ENCODE data around the gene UBN1.

The UBN1 gene

GRCh38 chr16:4797805-4798252 lies 49.5 kb upstream of the UBN1 start:
- CTCF ChIA-PET, result interaction anchor here (1.0 kb wide), 1 partner anchor 160 kb away, joined by 3 read pairs; the partner anchor contains the start of gene SEC14L5

DNA sequence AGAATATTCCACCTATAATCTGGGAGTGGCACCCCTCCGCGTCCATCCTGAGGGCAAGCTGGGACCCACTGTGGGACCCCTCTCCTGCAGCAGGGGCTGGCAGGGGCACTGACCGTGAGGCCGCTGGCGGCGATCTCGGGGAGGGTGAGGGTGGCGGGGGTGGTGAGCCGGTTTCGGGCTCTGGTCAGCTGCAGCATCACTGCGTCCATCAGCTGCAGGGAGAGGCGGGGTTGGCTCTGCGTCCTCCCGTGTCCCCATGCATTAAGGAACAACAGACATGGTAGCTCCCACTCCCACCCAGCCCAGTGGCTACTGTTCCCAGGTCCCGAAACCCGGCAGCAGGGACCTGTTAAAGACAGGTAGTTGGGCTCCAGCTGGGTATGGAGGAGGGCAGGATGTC lies 48.8 kb upstream of the UBN1 start:
- H3K4me3 ChIP-seq (ENCODE audit: low read depth, low read length), result no peak overlapping the region
- H3K27ac ChIP-seq (ENCODE audit: extremely low read depth, low read depth, low read length), result no peak overlapping the region
- H3K9me3 ChIP-seq (ENCODE audit: control insufficient read depth, insufficient read depth, low read depth, low read length), result no peaks in the 10 kb centered on the region
- ChIA-PET CTCF (no interaction called here), POLR2A (interaction anchor here (1.2 to 2.4 kb wide), 2 partner anchors 30 to 49 kb away, joined by 4 to 6 read pairs; partner anchors contain the start of genes GLYR1 and UBN1)
- H3K36me3 ChIP-seq (ENCODE audit: control insufficient read depth in 2 of 2, insufficient read depth in 1 of 2, low read length in 2 of 2), result peaks cover 0 to 27% of the 10 kb centered on the region in 2 experiments; a peak in 1 of 3 replicates
- H3K4me1 ChIP-seq (ENCODE audit: control insufficient read depth, insufficient read depth, low read length), result peaks cover 3% of the 10 kb centered on the region; the same call in 1 of the 2 replicates
- TF ChIP-seq, protein P1, sequence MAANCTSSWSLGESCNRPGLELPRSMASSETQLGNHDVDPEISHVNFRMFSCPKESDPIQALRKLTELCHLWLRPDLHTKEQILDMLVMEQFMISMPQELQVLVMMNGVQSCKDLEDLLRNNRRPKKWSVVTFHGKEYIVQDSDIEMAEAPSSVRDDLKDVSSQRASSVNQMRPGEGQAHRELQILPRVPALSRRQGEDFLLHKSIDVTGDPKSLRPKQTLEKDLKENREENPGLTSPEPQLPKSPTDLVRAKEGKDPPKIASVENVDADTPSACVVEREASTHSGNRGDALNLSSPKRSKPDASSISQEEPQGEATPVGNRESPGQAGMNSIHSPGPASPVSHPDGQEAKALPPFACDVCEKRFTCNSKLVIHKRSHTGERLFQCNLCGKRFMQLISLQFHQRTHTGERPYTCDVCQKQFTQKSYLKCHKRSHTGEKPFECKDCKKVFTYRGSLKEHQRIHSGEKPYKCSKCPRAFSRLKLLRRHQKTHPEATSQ (tag by site-specific recombination; IDR thresholded peaks at IDR 0.05), result no peak
- TF ChIP-seq ZNF202 (tag by site-specific recombination; IDR thresholded peaks at IDR 0.05; ENCODE audit: borderline replicate concordance) (no peak), SCRT1 (tag by site-specific recombination; IDR thresholded peaks at IDR 0.05; ENCODE audit: borderline replicate concordance) (no peak), ZNF768 (tag by site-specific recombination; IDR thresholded peaks at IDR 0.05) (no peak), KLF7 (tag by site-specific recombination; IDR thresholded peaks at IDR 0.05; ENCODE audit: borderline replicate concordance) (no peak), HOXD13 (CRISPR knock-in tag; IDR thresholded peaks at IDR 0.05; ENCODE audit: borderline replicate concordance) (no peak), EGR2 (tag by site-specific recombination; IDR thresholded peaks at IDR 0.05; ENCODE audit: low read depth) (no peak), ZNF174 (tag by site-specific recombination; IDR thresholded peaks at IDR 0.05) (no peak), ZNF629 (tag by site-specific recombination; IDR thresholded peaks at IDR 0.05) (no peak), SCRT2 (tag by site-specific recombination; IDR thresholded peaks at IDR 0.05) (no peak), ZBTB17 (tag by site-specific recombination; IDR thresholded peaks at IDR 0.05) (no peak), ZNF830 (tag by site-specific recombination; IDR thresholded peaks at IDR 0.05; ENCODE audit: low read depth) (no peak), GLI4 (tag by site-specific recombination; IDR thresholded peaks at IDR 0.05) (no peak), ZNF112 (tag by site-specific recombination; IDR thresholded peaks at IDR 0.05) (no peak), ZNF26 (tag by site-specific recombination; IDR thresholded peaks at IDR 0.05) (no peak)
- TF ChIP-seq, protein P2, sequence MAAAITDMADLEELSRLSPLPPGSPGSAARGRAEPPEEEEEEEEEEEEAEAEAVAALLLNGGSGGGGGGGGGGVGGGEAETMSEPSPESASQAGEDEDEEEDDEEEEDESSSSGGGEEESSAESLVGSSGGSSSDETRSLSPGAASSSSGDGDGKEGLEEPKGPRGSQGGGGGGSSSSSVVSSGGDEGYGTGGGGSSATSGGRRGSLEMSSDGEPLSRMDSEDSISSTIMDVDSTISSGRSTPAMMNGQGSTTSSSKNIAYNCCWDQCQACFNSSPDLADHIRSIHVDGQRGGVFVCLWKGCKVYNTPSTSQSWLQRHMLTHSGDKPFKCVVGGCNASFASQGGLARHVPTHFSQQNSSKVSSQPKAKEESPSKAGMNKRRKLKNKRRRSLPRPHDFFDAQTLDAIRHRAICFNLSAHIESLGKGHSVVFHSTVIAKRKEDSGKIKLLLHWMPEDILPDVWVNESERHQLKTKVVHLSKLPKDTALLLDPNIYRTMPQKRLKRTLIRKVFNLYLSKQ (tag by site-specific recombination; IDR thresholded peaks at IDR 0.05; ENCODE audit: borderline replicate concordance), result no peak

More at GRCh38 chr16:4797805-4798252, 49.5 kb upstream of the UBN1 start:
- peaks cover 0 to 27% of the 10 kb centered on the region in 2 experiments; a peak in 1 of 3 replicates for H3K36me3 ChIP-seq (ENCODE audit: control insufficient read depth in 2 of 2, insufficient read depth in 1 of 2, low read length in 2 of 2)
- TF ChIP-seq ZBTB20 (tag by site-specific recombination; IDR thresholded peaks at IDR 0.05) (no peak), ZNF837 (tag by site-specific recombination; IDR thresholded peaks at IDR 0.05) (no peak), ZSCAN16 (tag by site-specific recombination; IDR thresholded peaks at IDR 0.05) (no peak), GFI1B (tag by site-specific recombination; IDR thresholded peaks at IDR 0.05) (no peak), ELK4 (IDR thresholded peaks at IDR 0.05; ENCODE audit: borderline replicate concordance, low read depth, low read length) (no peak), ZNF510 (tag by site-specific recombination; IDR thresholded peaks at IDR 0.05; ENCODE audit: insufficient replicate concordance) (no peak), ZNF585B (tag by site-specific recombination; IDR thresholded peaks at IDR 0.05) (no peak), ZNF324 (tag by site-specific recombination; IDR thresholded peaks at IDR 0.05) (no peak)
- TF ChIP-seq, protein P3, sequence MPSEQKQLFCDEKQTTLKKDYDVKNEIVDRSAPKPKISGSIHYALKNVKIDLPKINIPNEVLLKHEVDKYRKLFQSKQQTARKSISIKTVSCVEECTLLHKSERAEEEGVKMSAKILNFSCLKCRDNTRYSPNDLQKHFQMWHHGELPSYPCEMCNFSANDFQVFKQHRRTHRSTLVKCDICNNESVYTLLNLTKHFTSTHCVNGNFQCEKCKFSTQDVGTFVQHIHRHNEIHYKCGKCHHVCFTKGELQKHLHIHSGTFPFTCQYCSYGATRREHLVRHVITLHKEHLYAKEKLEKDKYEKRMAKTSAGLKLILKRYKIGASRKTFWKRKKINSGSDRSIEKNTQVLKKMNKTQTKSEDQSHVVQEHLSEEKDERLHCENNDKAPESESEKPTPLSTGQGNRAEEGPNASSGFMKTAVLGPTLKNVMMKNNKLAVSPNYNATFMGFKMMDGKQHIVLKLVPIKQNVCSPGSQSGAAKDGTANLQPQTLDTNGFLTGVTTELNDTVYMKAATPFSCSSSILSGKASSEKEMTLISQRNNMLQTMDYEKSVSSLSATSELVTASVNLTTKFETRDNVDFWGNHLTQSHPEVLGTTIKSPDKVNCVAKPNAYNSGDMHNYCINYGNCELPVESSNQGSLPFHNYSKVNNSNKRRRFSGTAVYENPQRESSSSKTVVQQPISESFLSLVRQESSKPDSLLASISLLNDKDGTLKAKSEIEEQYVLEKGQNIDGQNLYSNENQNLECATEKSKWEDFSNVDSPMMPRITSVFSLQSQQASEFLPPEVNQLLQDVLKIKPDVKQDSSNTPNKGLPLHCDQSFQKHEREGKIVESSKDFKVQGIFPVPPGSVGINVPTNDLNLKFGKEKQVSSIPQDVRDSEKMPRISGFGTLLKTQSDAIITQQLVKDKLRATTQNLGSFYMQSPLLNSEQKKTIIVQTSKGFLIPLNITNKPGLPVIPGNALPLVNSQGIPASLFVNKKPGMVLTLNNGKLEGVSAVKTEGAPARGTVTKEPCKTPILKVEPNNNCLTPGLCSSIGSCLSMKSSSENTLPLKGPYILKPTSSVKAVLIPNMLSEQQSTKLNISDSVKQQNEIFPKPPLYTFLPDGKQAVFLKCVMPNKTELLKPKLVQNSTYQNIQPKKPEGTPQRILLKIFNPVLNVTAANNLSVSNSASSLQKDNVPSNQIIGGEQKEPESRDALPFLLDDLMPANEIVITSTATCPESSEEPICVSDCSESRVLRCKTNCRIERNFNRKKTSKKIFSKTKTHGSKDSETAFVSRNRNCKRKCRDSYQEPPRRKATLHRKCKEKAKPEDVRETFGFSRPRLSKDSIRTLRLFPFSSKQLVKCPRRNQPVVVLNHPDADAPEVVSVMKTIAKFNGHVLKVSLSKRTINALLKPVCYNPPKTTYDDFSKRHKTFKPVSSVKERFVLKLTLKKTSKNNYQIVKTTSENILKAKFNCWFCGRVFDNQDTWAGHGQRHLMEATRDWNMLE (tag by site-specific recombination; conservative IDR thresholded peaks at IDR 0.05; ENCODE audit: low read depth), result no peak
- POLR2A ChIA-PET, result interaction anchor here (1.2 kb wide), 1 partner anchor 49 kb away, joined by 4 read pairs; the partner anchor contains the start of genes GLYR1 and UBN1
- peaks cover 3% of the 10 kb centered on the region; the same call in 1 of the 2 replicates for H3K4me1 ChIP-seq (ENCODE audit: control insufficient read depth, insufficient read depth, low read length)
- H3K9me3 ChIP-seq (ENCODE audit: control insufficient read depth, insufficient read depth, low read depth, low read length), result no peaks in the 10 kb centered on the region
- no peak overlapping the region for H3K27ac ChIP-seq (ENCODE audit: extremely low read depth, low read depth, low read length)
- no peak overlapping the region for H3K4me3 ChIP-seq (ENCODE audit: low read depth, low read length)

Data from HEK293 (cell line).